ENCODE results near the gene FBXW7.

The FBXW7 gene

GRCh38 chr4:152437561-152437960 is 98.3 kb downstream of the FBXW7 start:
- no peaks in the 10 kb centered on the region for H3K27me3 ChIP-seq (ENCODE audit: control insufficient read depth in 1 of 2, insufficient read depth in 2 of 2, low read length in 2 of 2)
- no peak overlapping the region for H3K9ac ChIP-seq (ENCODE audit: low read length)
- H3K27ac ChIP-seq (ENCODE audit: low read depth, low read length), result no peak overlapping the region
- H3K36me3 ChIP-seq (ENCODE audit: insufficient read depth, low read length), result no peaks in the 10 kb centered on the region
- H3K4me1 ChIP-seq (ENCODE audit: insufficient read depth, low read length), result no peaks in the 10 kb centered on the region
- no peaks in the 10 kb centered on the region for H3K9me3 ChIP-seq (ENCODE audit: low read length)
- H3K4me3 ChIP-seq (ENCODE audit: low read depth in 1 of 2, low read length in 2 of 2), result no peak overlapping the region

GRCh38 chr4:152436384-152436783 is 99.5 kb downstream of the FBXW7 start:
- Histone ChIP-seq H3K9ac (ENCODE audit: low read length) (no peak overlapping the region), H3K4me1 (ENCODE audit: insufficient read depth, low read length) (no peaks in the 10 kb centered on the region), H3K4me3 (ENCODE audit: low read depth in 1 of 2, low read length in 2 of 2) (no peak overlapping the region), H3K27ac (ENCODE audit: low read depth, low read length) (no peak overlapping the region), H3K36me3 (ENCODE audit: insufficient read depth, low read length) (no peaks in the 10 kb centered on the region), H3K27me3 (ENCODE audit: control insufficient read depth in 1 of 2, insufficient read depth in 2 of 2, low read length in 2 of 2) (no peaks in the 10 kb centered on the region), H3K9me3 (ENCODE audit: low read length) (no peaks in the 10 kb centered on the region)

- Histone ChIP-seq H3K9ac (ENCODE audit: low read length) (no peak overlapping the region), H3K9me3 (ENCODE audit: low read length) (no peaks in the 10 kb centered on the region), H3K4me1 (ENCODE audit: insufficient read depth, low read length) (no peaks in the 10 kb centered on the region)
Measured at GRCh38 chr4:152434011-152434410, 101.9 kb downstream of the FBXW7 start.

GRCh38 chr4:152431784-152432183 is 104.1 kb downstream of the FBXW7 start:
- no peak overlapping the region for H3K27ac ChIP-seq (ENCODE audit: low read depth, low read length)
- no peak overlapping the region for H3K4me3 ChIP-seq (ENCODE audit: low read depth in 1 of 2, low read length in 2 of 2)
- H3K36me3 ChIP-seq (ENCODE audit: insufficient read depth, low read length), result no peaks in the 10 kb centered on the region
- no peaks in the 10 kb centered on the region for H3K4me1 ChIP-seq (ENCODE audit: insufficient read depth, low read length)
- H3K27me3 ChIP-seq (ENCODE audit: control insufficient read depth in 1 of 2, insufficient read depth in 2 of 2, low read length in 2 of 2), result no peaks in the 10 kb centered on the region
- no peak overlapping the region for H3K9ac ChIP-seq (ENCODE audit: low read length)
- H3K9me3 ChIP-seq (ENCODE audit: low read length), result no peaks in the 10 kb centered on the region

More at GRCh38 chr4:152434011-152434410, 101.9 kb downstream of the FBXW7 start:
- Histone ChIP-seq H3K27ac (ENCODE audit: low read depth, low read length) (no peak overlapping the region), H3K4me3 (ENCODE audit: low read depth in 1 of 2, low read length in 2 of 2) (no peak overlapping the region), H3K27me3 (ENCODE audit: control insufficient read depth in 1 of 2, insufficient read depth in 2 of 2, low read length in 2 of 2) (no peaks in the 10 kb centered on the region), H3K36me3 (ENCODE audit: insufficient read depth, low read length) (no peaks in the 10 kb centered on the region)

DNA sequence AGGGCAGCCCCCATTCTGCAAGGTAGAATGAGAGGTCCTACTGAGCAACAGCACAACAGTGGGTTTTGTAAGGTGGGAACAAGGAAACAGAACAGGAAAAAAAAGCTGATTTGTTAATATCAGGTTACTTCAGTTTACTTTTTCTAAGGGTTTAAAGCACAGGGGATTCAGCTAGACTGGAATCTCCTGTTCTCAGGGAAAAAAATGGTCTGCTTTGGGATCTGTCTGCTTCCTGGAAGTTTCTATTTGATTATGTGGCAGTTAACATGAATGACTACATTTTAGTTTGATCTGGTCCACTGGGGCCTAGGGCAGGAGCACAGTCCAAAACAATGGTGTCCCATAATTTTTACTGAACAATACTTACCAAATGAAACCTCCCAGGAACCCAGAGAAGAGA is 104.6 kb downstream of the FBXW7 start:
- H3K27ac ChIP-seq (ENCODE audit: low read depth, low read length), result no peak overlapping the region

DNA sequence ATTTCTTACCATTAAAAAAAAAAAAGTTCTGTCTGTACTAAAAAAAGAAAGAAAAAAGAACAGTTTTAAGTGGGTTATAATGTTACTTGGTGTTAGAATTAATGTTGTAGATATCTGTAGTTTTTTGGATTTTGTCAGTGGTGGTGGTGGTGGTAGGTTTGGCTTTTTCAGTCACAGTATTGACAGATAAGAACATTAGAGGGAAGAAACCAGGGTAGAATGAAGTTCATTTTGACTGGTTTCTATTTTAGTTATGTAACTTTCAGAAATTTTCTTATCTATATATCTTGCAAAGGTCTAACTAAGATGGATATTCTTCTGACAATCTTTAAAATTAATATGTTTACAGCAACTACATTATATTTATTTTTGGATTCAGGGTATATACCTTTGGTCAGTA is 105.4 kb downstream of the FBXW7 start:
- Histone ChIP-seq H3K9ac (ENCODE audit: low read length) (no peak overlapping the region), H3K4me1 (ENCODE audit: insufficient read depth, low read length) (no peaks in the 10 kb centered on the region), H3K36me3 (ENCODE audit: insufficient read depth, low read length) (no peaks in the 10 kb centered on the region), H3K9me3 (ENCODE audit: low read length) (no peaks in the 10 kb centered on the region), H3K27me3 (ENCODE audit: control insufficient read depth in 1 of 2, insufficient read depth in 2 of 2, low read length in 2 of 2) (no peaks in the 10 kb centered on the region), H3K27ac (ENCODE audit: low read depth, low read length) (no peak overlapping the region), H3K4me3 (ENCODE audit: low read depth in 1 of 2, low read length in 2 of 2) (no peak overlapping the region)

More for the DNA sequence above, 104.6 kb downstream of the FBXW7 start:
- Histone ChIP-seq H3K4me1 (ENCODE audit: insufficient read depth, low read length) (no peaks in the 10 kb centered on the region), H3K27me3 (ENCODE audit: control insufficient read depth in 1 of 2, insufficient read depth in 2 of 2, low read length in 2 of 2) (no peaks in the 10 kb centered on the region), H3K9ac (ENCODE audit: low read length) (no peak overlapping the region), H3K36me3 (ENCODE audit: insufficient read depth, low read length) (no peaks in the 10 kb centered on the region), H3K9me3 (ENCODE audit: low read length) (no peaks in the 10 kb centered on the region), H3K4me3 (ENCODE audit: low read depth in 1 of 2, low read length in 2 of 2) (no peak overlapping the region)

- Histone ChIP-seq H3K9me3 (ENCODE audit: low read length) (no peaks in the 10 kb centered on the region), H3K27me3 (ENCODE audit: control insufficient read depth in 1 of 2, insufficient read depth in 2 of 2, low read length in 2 of 2) (no peaks in the 10 kb centered on the region), H3K27ac (ENCODE audit: low read depth, low read length) (no peak overlapping the region), H3K9ac (ENCODE audit: low read length) (no peak overlapping the region), H3K36me3 (ENCODE audit: insufficient read depth, low read length) (no peaks in the 10 kb centered on the region), H3K4me3 (ENCODE audit: low read depth in 1 of 2, low read length in 2 of 2) (no peak overlapping the region), H3K4me1 (ENCODE audit: insufficient read depth, low read length) (no peaks in the 10 kb centered on the region)
Measured at GRCh38 chr4:152427981-152428380, 107.9 kb downstream of the FBXW7 start.

GRCh38 chr4:152424977-152425376 is 110.9 kb downstream of the FBXW7 start:
- Histone ChIP-seq H3K4me3 (ENCODE audit: low read depth in 1 of 2, low read length in 2 of 2) (no peak overlapping the region), H3K9ac (ENCODE audit: low read length) (no peak overlapping the region), H3K27me3 (ENCODE audit: control insufficient read depth in 1 of 2, insufficient read depth in 2 of 2, low read length in 2 of 2) (no peaks in the 10 kb centered on the region), H3K9me3 (ENCODE audit: low read length) (no peaks in the 10 kb centered on the region), H3K4me1 (ENCODE audit: insufficient read depth, low read length) (no peaks in the 10 kb centered on the region), H3K36me3 (ENCODE audit: insufficient read depth, low read length) (no peaks in the 10 kb centered on the region), H3K27ac (ENCODE audit: low read depth, low read length) (no peak overlapping the region)

DNA sequence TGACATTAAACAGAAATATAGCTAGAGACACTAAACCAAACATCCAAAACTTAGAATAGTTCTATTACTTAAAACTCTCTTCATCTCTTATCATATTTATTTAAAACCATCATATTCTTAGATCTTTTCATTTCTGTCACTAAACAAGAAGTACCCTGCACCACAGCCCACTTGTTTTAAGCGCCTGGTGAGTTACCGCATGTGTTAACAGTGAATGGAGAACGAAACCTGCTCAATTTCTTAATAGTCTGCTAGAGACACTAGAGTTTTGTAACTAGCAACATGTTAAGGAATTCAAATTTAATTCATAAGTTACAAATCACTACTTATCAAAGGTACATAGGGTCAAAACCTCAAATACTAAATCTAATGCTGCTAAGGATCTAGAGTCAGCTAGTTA is 111.5 kb downstream of the FBXW7 start:
- Histone ChIP-seq H3K4me1 (ENCODE audit: insufficient read depth, low read length) (no peaks in the 10 kb centered on the region), H3K9me3 (ENCODE audit: low read length) (no peaks in the 10 kb centered on the region), H3K9ac (ENCODE audit: low read length) (no peak overlapping the region), H3K4me3 (ENCODE audit: low read depth in 1 of 2, low read length in 2 of 2) (no peak overlapping the region), H3K27ac (ENCODE audit: low read depth, low read length) (no peak overlapping the region), H3K36me3 (ENCODE audit: insufficient read depth, low read length) (no peaks in the 10 kb centered on the region), H3K27me3 (ENCODE audit: control insufficient read depth in 1 of 2, insufficient read depth in 2 of 2, low read length in 2 of 2) (no peaks in the 10 kb centered on the region)

GRCh38 chr4:152422817-152423320 is 113.0 kb downstream of the FBXW7 start:
- no peaks in the 10 kb centered on the region for H3K27me3 ChIP-seq (ENCODE audit: control insufficient read depth in 1 of 2, insufficient read depth in 2 of 2, low read length in 2 of 2)
- H3K4me1 ChIP-seq (ENCODE audit: insufficient read depth, low read length), result no peaks in the 10 kb centered on the region
- no peak overlapping the region for H3K27ac ChIP-seq (ENCODE audit: low read depth, low read length)
- no peaks in the 10 kb centered on the region for H3K36me3 ChIP-seq (ENCODE audit: insufficient read depth, low read length)
- H3K4me3 ChIP-seq (ENCODE audit: low read depth in 1 of 2, low read length in 2 of 2), result no peak overlapping the region
- H3K9ac ChIP-seq (ENCODE audit: low read length), result no peak overlapping the region
- no peaks in the 10 kb centered on the region for H3K9me3 ChIP-seq (ENCODE audit: low read length)

DNA sequence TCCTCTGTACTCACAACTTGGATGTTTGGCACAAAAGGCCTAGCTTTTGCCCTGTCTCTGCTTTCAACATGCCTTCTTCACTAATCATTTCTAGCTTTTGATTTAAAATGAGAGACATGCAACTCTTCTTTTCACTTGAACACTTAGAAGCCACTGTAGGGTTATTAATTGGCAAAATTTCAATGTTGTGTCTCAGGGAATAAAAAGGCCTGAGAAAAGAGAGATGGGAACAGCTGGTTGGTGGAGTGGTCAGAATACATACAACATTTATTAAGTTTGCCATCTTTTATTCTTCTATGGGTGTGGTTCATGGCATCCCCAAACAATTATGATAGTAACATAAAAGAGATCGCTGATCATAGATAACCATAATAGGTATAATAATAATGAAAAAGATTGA is 114.3 kb downstream of the FBXW7 start:
- no peak overlapping the region for H3K27ac ChIP-seq (ENCODE audit: low read depth, low read length)
- H3K4me3 ChIP-seq (ENCODE audit: low read depth in 1 of 2, low read length in 2 of 2), result no peak overlapping the region
- no peaks in the 10 kb centered on the region for H3K9me3 ChIP-seq (ENCODE audit: low read length)
- H3K27me3 ChIP-seq (ENCODE audit: control insufficient read depth in 1 of 2, insufficient read depth in 2 of 2, low read length in 2 of 2), result no peaks in the 10 kb centered on the region
- no peaks in the 10 kb centered on the region for H3K36me3 ChIP-seq (ENCODE audit: insufficient read depth, low read length)
- H3K4me1 ChIP-seq (ENCODE audit: insufficient read depth, low read length), result no peaks in the 10 kb centered on the region
- no peak overlapping the region for H3K9ac ChIP-seq (ENCODE audit: low read length)

DNA sequence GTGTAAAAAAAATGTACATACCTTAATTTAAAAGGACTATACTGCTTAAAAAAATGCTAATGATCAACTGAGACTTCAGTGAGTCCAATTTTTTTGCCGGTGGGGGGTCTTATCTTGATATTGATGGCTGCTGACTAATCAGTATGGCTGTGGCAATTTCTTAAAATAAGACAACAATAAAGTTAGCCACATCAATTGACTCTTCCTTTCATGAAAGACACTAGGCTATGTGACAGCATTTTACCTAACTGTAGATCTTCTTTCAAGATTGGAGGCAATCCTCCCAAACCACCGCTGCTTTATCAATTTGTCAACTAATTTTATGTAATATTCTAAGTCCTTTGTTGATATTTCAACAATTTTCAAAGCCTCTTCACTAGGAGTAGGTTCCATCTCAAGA is 116.1 kb downstream of the FBXW7 start:
- H3K9ac ChIP-seq (ENCODE audit: low read length), result no peak overlapping the region
- no peaks in the 10 kb centered on the region for H3K4me1 ChIP-seq (ENCODE audit: insufficient read depth, low read length)
- no peak overlapping the region for H3K4me3 ChIP-seq (ENCODE audit: low read depth in 1 of 2, low read length in 2 of 2)
- no peak overlapping the region for H3K27ac ChIP-seq (ENCODE audit: low read depth, low read length)
- no peaks in the 10 kb centered on the region for H3K9me3 ChIP-seq (ENCODE audit: low read length)
- H3K36me3 ChIP-seq (ENCODE audit: insufficient read depth, low read length), result no peaks in the 10 kb centered on the region
- H3K27me3 ChIP-seq (ENCODE audit: control insufficient read depth in 1 of 2, insufficient read depth in 2 of 2, low read length in 2 of 2), result no peaks in the 10 kb centered on the region
